Measurements from ENCODE around the gene AP1G2.

Gene AP1G2

DNA sequence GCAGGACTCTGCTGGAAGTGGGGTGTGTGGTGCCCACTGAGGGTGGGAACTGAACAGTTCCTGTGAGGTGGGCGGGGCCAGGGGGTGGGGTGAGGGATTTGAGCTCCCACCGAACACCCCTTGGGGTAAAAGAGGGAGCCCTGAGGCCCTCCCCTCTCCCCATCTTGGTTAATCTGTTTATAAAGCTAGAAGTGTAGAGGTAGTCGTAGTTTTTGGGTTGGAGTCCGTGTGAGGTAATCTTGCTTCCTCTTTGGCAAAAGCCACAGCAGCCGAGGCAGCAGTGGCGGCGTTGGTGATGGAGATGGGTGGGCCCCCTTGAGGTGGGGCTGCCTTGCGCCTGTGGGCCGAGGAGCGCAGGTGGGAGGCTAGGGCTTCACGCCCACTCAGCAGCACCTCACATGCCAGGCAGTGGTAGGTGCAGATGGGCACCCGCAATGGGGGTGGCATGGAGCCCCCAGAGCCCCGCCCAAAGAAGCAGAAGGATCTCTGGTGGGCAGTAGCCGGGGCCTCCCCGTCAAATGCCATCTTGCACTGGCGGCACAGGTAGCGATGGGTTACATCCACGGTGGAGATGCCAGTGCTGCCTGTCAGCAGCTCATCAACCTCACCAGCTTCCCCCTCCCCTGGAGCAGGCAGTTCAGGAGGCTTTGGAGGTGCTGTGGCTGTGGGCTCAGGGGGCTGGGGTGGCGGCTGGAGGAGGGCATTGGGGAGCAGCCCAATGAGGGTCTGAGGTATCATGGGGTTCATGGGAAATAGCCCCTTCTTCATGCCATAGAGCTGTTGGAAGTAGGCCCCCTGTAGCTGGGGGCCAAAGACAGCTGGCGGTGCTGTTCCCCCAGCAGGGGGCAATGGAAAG lies 45.6 kb downstream of the AP1G2 start:
- DNase-seq (ENCODE audit: low read depth in 4 of 4, low spot score in 1 of 4): no peak

DNA sequence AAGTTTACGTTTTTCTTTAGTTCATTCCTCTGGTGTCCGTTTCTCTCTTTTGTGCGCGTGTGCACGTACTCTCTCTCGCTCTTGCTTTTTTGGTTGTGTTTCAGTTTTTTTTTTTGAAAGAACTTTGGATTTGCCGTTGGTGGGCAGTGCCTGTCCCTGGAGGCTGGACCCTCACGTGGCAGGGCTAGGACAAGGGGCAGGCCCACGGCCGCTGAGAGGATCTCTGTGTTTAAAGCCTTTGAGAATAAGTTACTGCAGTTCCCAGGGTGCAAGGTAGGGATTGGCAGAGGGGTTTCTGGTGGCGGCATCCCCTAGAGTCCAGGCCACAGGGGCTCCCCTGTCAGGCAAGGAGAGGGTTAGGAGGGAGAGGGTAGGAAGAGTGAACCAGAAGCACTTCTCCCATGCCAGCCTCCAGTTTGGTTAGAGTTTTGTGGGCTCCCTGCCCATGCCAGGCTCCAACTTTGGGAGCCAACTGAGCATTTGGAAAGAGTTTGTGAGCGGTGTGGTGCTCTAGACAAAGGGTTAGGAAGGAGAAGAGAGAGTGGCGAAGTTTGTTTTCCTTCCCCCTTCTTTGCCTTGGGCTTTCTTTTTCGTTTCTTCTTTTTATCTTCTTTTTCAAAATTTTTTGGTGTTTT lies 46.6 kb downstream of the AP1G2 start:
- no peak for DNase-seq (ENCODE audit: low read depth in 4 of 4, low spot score in 1 of 4)

DNA sequence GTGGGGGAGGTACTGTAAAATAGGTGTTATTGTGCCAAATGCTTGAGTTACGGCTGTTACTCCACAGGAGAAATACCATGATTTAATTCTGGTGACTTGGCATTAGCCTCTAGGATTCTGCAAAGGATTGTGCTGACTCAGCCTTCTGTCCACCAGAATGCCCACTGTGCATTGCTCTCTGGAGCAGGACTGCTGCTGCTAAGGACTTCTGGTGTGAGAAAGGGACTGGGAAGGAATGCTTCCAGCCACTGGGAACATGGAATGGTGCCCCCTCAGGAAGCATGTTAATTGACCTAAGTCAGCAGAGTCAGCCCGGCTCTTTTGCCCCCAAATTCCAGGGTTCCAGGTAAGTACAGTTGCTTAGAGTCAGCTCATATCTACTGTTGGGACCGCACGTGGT lies 48.9 kb downstream of the AP1G2 start:
- no peak for DNase-seq (ENCODE audit: low read depth in 4 of 4, low spot score in 1 of 4)

DNA sequence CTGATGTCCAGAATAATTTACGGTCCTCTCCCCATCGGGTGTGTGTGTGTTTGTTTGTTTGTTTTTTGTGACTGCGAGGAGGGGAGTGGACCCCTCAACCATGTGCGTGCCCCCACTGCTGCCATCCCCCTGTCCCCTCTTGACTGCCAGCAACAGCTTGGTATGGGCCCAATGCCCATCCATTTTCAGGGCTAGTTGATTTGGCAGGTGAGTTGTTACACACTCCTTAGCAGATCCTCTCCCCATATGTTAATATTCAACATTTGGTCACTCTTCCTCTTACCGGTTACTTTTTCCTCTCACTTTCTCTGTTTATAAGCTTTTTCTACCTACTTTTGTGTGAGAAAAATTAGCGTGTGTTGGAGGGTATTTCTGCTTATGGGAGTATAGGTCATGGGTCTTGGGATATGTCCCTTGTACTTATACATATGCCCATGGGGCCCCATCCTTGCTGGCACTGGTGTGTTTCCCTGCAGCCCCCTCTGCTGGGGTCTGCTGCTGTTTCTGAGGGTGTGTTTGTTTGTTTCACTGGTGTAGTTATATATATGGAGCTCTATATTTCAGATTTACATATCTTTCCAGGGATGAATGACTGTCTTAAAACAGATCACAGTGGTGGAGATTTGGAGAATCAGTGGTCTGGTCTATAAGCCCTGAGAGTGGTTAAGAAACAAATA lies 49.8 kb downstream of the AP1G2 start:
- no peak for DNase-seq (ENCODE audit: low read depth in 4 of 4, low spot score in 1 of 4)

DNA sequence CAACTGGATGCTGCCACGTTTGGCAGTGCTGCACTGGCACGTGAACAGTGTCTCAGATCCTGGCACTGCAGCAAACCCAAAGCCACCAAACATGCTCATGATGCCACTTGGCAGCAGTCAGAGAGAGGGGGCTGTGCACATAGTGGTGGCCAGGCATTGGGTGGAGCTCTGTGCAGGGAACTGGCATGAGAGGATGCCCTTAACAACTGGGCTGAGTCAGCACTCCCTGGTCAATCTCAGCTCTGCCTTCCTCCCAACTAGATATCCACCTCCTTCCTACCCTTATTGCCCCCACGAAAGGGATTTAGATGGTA lies 53.0 kb downstream of the AP1G2 start:
- DNase-seq (ENCODE audit: low read depth in 4 of 4, low spot score in 1 of 4): no peak

DNA sequence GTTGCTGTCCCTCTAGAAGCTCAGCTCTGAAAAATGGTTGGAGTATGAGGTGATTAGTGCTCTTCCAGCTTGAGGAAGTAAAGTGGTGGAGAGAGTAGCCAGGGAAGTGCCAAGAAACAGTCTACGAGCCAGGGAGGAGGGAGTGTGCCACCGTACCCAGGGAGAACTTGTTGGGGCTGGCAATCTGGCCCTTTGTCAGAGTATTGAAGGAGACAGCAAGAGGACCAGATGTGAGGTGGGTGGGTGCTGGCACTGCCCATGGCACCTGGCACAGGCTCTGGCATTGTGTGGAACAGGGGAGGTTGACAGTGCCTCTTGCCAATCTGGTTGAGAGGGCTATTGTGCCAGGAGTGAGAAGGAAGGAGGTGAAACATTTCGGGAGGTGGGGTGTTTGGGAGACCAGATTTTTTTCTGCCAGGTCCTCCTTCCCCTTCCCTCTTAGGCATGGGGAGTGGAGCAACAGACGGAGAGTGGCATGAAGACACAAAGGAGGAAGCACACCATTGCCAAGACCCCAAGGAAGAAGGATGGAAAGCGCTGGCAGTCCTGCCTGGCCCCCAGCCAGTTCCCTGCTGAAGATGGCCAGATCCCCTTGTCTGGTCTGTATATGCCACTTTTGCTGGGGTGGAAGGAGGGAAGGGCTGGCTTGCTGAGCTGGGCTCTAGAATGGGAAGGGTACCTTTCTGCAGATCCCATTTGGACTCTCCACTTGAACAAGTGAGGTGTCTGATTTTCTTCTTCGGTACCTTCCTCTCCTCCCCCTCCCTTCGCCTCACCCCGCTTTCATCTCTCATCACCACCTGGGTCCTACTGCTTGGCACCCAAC lies 53.6 kb downstream of the AP1G2 start:
- no peak for DNase-seq (ENCODE audit: low read depth in 4 of 4, low spot score in 1 of 4)

DNA sequence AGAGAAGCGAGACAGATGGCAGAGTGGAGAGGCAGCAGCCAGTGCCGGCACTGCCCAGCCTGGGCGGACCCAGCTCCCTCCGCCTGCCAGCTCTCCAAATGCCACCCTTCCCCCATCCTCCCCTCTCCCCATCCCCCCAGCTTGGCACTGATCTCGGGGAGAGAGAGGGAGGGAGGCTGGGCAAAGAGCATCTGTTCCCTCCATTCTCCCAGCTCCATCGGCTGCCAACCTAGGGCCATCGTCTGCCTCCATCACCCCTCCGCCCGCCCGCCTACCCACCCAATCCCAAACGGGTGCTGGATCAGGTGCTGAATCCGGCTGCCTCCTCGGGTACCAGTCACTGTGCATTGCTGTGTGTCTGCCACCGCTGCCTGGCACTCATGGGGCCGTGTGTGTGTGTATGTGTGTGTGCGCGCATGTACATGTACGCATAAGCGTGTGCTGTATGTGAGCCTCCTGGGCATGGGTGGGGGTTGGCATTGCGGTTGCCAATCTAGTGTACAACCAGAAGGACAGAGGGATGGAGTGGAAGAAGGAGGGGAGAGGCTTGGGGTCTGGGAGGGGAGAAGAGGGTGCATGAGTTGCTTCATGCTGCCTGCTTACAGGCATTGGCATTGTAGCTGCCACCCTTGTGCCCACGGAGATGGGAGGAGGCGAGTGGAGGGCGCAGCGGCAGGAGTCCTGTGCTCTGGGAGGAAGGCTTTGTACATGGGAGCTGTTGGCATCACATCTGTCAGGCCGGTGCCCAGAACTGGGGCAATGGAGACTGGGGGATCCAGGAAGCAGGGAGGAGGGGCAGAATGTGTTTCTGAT lies 54.4 kb downstream of the AP1G2 start:
- DNase-seq (ENCODE audit: low read depth in 4 of 4, low spot score in 1 of 4): no peak

DNA sequence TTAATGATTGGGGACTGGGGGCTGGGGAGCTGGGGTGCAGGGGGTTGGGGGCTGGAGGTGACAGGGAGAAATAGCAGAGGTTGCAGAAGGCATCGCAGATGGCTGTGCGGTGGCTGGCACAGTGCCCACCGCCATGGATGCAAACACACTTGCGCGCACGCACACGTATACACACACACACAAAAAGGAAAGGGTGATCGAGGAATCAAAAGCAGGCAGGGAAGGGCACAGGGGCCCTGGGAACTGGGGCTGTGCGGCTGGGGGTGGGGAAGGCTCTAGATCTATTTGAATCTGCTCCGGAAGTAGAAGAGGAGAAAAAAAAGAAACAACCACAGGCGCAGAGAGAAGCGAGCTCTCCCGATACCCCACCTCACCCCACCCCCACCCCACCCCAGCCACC lies 55.4 kb downstream of the AP1G2 start:
- no peak for DNase-seq (ENCODE audit: low read depth in 4 of 4, low spot score in 1 of 4)

Measured in stimulated activated CD4-positive, alpha-beta T cell treated with anti-CD3 and anti-CD28 coated beads, Interleukin-1b, Interleukin-23, amount 100 ng/mL, for 24 hours (primary cell).